Panc1 (cell line): ENCODE measurements around the gene B3GALT5.

Experiments used
- POLR2AphosphoS5 ChIP-seq: IDR thresholded peaks from 2 replicates; pipeline ENCODE4 v1.6.1; 2012; ENCODE audit warnings: mild to moderate bottlenecking, low read depth, low read length, moderate library complexity
- SIN3A ChIP-seq: IDR thresholded peaks from 2 replicates; pipeline ENCODE4 v1.6.1; 2012; ENCODE audit warnings: low read depth, mild to moderate bottlenecking, low read length, moderate library complexity, borderline replicate concordance; ENCODE audit not compliant: insufficient read depth
- TF ChIP-seq, protein P1 (sequence below): fragments of 450-650 bp; IDR thresholded peaks from 2 replicates; pipeline ENCODE4 v1.5.1; 2017; ENCODE audit warnings: mild to moderate bottlenecking

DNA sequence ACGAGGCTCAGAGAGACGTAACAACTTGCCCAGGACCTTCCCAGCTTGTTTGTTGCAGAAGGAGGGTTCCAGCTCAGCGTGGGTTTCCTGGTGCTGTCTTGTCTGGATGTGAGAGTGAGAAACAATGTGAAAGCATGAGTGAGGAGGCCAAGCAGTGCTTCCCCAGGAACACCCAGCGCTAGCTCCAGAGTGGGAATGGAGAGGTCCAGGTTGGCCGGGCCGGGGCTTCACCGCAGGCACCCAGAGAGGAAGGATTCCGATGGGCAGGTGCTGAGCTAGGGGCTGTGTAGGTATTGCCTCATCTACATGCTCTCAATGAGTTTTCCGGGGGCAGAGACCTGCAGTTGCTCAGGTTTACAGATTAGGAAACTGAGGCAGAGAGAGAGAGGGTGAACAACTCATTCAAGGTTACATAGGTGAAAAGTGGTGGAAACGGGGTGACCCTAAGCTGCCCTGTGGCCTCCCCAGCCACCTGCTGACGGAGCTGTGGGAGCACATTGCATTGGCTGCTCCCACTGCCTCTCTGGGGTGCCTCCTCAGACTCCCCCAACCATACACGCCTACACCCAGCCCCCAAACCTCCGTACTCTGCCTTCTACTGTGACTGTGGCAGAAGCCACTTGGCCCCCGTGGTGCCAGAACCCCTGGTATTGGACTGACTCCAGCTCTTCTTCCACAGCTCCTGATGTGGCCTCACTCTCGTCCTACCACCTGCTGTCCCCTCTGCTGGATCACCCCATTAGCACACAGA is 51.2 kb downstream of the B3GALT5 start:
- no peak for TF ChIP-seq POLR2AphosphoS5
- TF ChIP-seq, protein P1, sequence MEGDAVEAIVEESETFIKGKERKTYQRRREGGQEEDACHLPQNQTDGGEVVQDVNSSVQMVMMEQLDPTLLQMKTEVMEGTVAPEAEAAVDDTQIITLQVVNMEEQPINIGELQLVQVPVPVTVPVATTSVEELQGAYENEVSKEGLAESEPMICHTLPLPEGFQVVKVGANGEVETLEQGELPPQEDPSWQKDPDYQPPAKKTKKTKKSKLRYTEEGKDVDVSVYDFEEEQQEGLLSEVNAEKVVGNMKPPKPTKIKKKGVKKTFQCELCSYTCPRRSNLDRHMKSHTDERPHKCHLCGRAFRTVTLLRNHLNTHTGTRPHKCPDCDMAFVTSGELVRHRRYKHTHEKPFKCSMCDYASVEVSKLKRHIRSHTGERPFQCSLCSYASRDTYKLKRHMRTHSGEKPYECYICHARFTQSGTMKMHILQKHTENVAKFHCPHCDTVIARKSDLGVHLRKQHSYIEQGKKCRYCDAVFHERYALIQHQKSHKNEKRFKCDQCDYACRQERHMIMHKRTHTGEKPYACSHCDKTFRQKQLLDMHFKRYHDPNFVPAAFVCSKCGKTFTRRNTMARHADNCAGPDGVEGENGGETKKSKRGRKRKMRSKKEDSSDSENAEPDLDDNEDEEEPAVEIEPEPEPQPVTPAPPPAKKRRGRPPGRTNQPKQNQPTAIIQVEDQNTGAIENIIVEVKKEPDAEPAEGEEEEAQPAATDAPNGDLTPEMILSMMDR = no peak
- TF ChIP-seq SIN3A = no peak
